SK-N-SH (cell line): ENCODE results near the gene HGS.

Experiments
- CTCF ChIP-seq: fragments of 200-600 bp; sonication (generic); IDR thresholded peaks from 2 replicates; pipeline ENCODE4 v1.6.1; 2017; ENCODE audit warnings: antibody characterized with exemption, mild to moderate bottlenecking, moderate library complexity
- EP300 ChIP-seq, 2 experiments: IDR thresholded peaks; 2 replicates each; pipeline versions ENCODE4 v1.4.0 to v1.6.1; 2012; ENCODE audit warnings: borderline replicate concordance in 1 of 2, low read depth in 1 of 2, low read length in 1 of 2
- FOXM1 ChIP-seq: IDR thresholded peaks from 2 replicates; pipeline ENCODE4 v1.4.0; 2012; ENCODE audit warnings: low read depth, mild to moderate bottlenecking
- NFIC ChIP-seq: IDR thresholded peaks from 2 replicates; pipeline ENCODE4 v1.4.0; 2012; ENCODE audit warnings: borderline replicate concordance
- NRF1 ChIP-seq: IDR thresholded peaks from 2 replicates; pipeline ENCODE4 v1.6.1; 2012; ENCODE audit warnings: low read depth, mild to moderate bottlenecking, low read length
- POLR2AphosphoS5 ChIP-seq: IDR thresholded peaks from 2 replicates; pipeline ENCODE4 v1.6.1; 2012; ENCODE audit warnings: low read depth, low read length
- REST ChIP-seq: IDR thresholded peaks from 2 replicates; pipeline ENCODE4 v1.6.1; 2012; ENCODE audit warnings: mild to moderate bottlenecking, low read depth, low read length, moderate library complexity
- SIN3A ChIP-seq: IDR thresholded peaks from 2 replicates; pipeline ENCODE4 v1.6.1; 2012; ENCODE audit warnings: low read depth, mild to moderate bottlenecking, low read length, moderate library complexity, borderline replicate concordance
- TEAD4 ChIP-seq: IDR thresholded peaks from 2 replicates; pipeline ENCODE4 v1.4.0; 2012; ENCODE audit warnings: mild to moderate bottlenecking, borderline replicate concordance; ENCODE audit not compliant: insufficient read depth

- TF ChIP-seq NFIC (no peak), EP300 (IDR thresholded peaks at IDR 0.05; ENCODE audit: borderline replicate concordance in 1 of 2, low read depth in 1 of 2, low read length in 1 of 2) (no peak), POLR2AphosphoS5 (no peak), FOXM1 (no peak), TEAD4 (no peak), SIN3A (no peak), CTCF (no peak), REST (no peak), NRF1 (no peak)
Measured at GRCh38 chr17:81706232-81706611, 22.4 kb downstream of the HGS start.
